ENCODE data around the gene KIF5A.

The KIF5A gene

GRCh38 chr12:57535764-57536596 is 13.9 kb upstream of the KIF5A start:
- FAIRE-seq, result no peak

- no peak for FAIRE-seq
Observed at GRCh38 chr12:57536597-57536942, 13.3 kb upstream of the KIF5A start.

DNA sequence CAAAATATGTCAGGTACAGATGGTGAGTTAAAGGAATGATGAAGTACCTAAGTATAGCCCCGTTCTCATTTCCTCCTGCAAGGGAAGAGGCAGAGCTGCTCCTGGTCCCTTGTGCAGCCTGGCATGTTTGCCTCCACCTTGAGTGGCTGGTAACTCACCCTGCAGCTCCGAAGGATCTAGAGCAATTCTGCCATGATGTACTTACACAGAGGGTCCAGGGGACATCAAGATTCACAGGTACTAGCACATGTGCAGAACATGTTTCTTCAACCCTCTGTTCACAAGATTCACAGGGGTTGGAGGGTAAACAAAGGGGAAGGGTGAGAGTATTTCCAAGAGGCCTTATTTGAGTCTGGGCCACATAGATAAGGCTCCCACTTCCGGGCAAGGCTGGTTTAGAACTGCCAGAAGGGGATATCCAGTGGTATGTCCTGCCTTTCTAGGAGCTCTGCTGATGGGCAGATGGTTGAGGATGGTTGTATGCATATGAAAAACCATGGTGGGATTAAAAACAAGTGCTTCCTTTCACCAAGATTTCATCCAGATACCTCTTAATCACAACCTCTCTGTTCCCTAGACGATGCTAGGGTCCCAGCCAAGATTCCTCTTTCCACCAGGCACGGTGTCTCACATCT is 10.6 kb upstream of the KIF5A start:
- no peak for FAIRE-seq

DNA sequence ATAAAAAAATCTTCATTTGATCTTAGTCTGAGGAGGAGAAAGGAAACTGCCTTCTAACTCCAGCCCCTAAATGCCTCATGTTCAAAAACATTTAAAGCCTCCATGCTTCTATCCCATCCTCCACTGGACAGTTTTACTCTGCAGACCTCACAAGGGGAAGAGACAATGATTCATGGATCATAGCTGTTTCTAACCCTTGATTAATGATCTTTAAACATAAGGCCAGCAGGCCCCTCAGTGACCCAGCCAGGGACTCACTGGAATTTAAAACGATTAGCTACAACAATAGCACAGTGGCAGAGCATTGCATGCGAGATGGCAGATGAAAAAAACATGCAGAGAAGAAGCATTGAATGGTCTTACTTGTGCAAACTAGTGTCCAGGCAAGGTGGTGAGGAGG is 8.8 kb upstream of the KIF5A start:
- no peak for FAIRE-seq

- FAIRE-seq, result no peak
Observed at GRCh38 chr12:57541717-57542116, 8.1 kb upstream of the KIF5A start.

- no peak for FAIRE-seq
Observed at GRCh38 chr12:57543581-57543980, 6.3 kb upstream of the KIF5A start.

- no peak for FAIRE-seq
Observed at GRCh38 chr12:57545809-57546437, 3.9 kb upstream of the KIF5A start.

DNA sequence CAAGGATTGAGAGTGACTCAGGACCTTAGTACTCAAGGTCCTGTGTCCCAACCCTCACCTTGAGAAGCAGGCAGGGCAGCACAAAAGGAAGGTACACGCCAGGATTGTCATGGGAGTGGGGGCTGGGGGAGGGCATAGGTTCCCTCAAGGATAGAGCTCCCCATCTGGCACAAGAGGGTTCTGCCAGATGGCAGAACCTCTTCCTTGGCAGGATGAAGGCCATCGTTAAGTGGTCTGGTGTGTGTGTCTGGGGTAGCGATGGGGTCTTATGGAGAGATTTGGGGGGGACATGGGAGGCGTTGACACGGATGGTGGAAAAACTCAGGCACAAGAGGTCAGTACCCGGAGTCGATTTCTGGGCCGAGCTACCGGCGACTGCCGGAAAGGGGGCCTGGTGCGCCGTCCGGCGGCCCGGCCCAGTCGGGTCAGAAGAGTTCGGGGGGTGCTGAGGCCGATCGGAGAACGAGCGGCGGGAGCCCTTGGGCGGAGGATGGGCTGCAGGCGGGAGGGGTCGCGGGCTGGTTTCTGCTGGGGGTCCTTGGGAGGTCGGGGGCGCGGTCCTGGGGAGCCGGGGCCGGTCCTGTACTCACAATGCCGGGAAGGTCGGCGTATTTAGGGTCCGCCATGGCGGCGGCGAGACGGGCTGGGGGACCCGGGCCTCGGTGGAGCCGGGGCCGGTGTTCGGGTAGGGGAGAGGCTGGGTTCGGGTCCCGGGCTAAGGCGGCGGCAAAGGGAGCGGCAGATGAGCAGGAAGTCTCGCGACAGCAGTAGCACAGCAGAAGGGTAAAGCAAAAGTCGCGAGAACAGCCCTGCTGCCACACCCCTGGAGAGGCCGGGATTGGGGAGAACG is 3.2 kb upstream of the KIF5A start, which contains the start of gene DCTN2:
TSS of gene DCTN2 (minus strand) at position 755 of the 850 bp plus-strand sequence. CDS start at position 626, 129 bp downstream.
- FAIRE-seq, result no peak

DNA sequence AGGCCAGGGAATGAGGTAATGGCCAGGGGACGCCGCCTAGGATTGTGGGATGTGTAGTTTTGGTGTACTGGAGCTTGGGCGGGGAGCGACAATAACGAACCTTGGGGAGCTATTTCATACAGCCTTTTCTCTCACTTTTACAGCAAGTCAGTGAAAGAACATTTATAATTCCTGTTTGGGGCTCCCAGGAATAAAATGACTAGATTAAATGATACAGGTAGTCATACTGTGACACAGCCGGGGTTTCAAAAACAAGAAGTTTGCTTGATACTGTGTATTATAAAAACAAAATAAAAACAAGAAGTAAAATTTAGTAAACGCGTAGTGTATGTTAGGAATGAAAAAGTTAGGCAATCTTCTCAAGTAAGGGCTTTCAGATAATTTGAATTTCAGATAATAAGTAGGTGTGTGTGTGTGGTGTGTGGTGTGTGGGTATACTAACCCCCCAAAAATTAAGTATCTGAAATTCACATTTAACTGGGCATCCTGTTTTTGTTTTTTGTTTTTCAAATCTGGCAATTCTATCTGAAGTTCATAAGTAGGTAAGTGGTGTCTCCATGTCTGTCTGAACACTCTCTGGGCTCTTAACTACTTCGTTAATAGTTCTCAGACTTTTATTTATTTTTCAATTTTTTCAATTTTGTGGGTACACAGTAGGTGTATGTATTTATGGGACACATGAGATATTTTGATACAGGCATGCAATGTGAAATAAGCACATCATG is 2.4 kb upstream of the KIF5A start:
- FAIRE-seq, result peak; percentile 79

- FAIRE-seq, result no peak
Observed at GRCh38 chr12:57548013-57548315, 1.9 kb upstream of the KIF5A start.

GRCh38 chr12:57548488-57548887 is 1.4 kb upstream of the KIF5A start:
- no peak for FAIRE-seq

GRCh38 chr12:57549203-57549908 is 488 bp upstream of the KIF5A start:
- no peak for FAIRE-seq

GRCh38 chr12:57550641-57551549 is 1.1 kb downstream of the KIF5A start:
- no peak for FAIRE-seq

GRCh38 chr12:57551637-57552305 is 1.9 kb downstream of the KIF5A start:
- no peak for FAIRE-seq

GRCh38 chr12:57552306-57552651 is 2.4 kb downstream of the KIF5A start:
- FAIRE-seq, result no peak

- FAIRE-seq, result no peak
Observed at GRCh38 chr12:57552835-57553313, 3.0 kb downstream of the KIF5A start.

GRCh38 chr12:57553343-57554202 is 3.7 kb downstream of the KIF5A start:
- no peak for FAIRE-seq

DNA sequence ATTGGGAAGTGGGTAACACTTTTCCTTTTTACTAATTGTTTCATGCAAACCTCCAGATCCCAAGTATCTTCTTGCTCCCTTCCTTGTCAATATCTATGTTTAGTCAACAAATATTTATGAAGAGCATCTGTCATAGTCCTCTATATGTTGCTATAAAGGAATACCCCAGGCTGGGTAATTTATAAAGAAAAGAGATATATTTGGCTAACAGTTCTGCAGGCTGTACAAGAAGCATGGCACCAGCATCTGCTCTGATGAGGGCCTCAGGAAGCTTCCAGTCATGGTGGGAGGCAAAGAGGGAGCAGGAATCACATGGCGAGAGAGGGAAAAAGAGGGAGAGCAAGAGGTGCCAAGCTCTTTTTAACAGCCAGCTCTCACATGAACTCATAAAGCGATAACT is 4.6 kb downstream of the KIF5A start:
- no peak for FAIRE-seq

DNA sequence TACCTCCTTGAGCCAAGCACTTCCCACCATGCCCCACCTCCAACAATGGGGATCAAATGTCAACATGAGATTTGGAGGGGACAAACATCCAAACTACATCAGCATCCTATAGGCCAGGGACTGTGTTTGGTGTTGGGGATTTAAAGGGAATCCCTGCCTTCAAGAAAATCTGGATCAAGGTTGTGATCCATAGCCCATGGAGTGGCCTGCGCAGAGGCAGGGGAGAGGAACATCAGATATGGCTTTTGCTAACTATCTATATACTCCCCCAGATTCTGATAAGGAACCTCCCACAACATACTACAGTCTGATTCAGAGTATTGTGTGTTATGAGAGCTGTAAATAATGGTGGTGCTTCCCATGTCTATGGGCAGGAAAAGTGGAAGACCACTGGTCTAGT is 5.1 kb downstream of the KIF5A start:
- FAIRE-seq, result no peak

Data from endometrium (tissue), 2 donors.